ENCODE data around the gene PACSIN1.

The PACSIN1 gene

GRCh38 chr6:34447910-34448309 is 18.0 kb upstream of the PACSIN1 start (continued):
- TF ChIP-seq, protein P1, sequence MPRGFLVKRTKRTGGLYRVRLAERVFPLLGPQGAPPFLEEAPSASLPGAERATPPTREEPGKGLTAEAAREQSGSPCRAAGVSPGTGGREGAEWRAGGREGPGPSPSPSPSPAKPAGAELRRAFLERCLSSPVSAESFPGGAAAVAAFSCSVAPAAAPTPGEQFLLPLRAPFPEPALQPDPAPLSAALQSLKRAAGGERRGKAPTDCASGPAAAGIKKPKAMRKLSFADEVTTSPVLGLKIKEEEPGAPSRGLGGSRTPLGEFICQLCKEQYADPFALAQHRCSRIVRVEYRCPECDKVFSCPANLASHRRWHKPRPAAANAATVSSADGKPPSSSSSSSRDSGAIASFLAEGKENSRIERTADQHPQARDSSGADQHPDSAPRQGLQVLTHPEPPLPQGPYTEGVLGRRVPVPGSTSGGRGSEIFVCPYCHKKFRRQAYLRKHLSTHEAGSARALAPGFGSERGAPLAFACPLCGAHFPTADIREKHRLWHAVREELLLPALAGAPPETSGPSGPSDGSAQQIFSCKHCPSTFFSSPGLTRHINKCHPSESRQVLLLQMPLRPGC (tag by site-specific recombination; IDR thresholded peaks at IDR 0.05), result no peak
- TF ChIP-seq, protein P2, sequence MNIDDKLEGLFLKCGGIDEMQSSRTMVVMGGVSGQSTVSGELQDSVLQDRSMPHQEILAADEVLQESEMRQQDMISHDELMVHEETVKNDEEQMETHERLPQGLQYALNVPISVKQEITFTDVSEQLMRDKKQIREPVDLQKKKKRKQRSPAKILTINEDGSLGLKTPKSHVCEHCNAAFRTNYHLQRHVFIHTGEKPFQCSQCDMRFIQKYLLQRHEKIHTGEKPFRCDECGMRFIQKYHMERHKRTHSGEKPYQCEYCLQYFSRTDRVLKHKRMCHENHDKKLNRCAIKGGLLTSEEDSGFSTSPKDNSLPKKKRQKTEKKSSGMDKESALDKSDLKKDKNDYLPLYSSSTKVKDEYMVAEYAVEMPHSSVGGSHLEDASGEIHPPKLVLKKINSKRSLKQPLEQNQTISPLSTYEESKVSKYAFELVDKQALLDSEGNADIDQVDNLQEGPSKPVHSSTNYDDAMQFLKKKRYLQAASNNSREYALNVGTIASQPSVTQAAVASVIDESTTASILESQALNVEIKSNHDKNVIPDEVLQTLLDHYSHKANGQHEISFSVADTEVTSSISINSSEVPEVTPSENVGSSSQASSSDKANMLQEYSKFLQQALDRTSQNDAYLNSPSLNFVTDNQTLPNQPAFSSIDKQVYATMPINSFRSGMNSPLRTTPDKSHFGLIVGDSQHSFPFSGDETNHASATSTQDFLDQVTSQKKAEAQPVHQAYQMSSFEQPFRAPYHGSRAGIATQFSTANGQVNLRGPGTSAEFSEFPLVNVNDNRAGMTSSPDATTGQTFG (tag by site-specific recombination; IDR thresholded peaks at IDR 0.05; ENCODE audit: borderline replicate concordance), result no peak

DNA sequence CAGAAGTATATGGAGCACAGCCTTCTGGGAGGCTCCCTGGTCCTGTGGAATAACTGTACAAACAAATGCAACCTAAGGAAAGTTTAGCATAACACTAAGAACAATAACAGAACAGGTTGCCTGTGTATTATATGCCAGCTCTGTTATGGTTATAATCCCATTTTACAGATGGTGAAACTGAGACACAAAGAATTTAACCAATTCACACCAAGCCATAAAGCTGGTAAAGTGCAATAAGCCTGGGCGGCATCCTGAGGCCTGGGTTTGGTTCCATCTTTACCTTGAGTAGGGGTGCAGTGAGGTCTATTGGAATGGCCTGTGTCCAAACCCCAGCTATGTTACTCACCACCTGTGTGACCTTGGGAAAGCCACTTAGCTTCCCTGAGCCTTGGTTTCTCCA is 14.7 kb upstream of the PACSIN1 start:
- no peak for TF ChIP-seq ZNF664 (tag by site-specific recombination; IDR thresholded peaks at IDR 0.05)
- TF ChIP-seq ZNF169 (tag by site-specific recombination; IDR thresholded peaks at IDR 0.05), result no peak
- no peak for TF ChIP-seq ZNF701 (tag by site-specific recombination; IDR thresholded peaks at IDR 0.05)
- TF ChIP-seq PBX3 (CRISPR knock-in tag; IDR thresholded peaks at IDR 0.05), result no peak
- POLR2A ChIA-PET, result no interaction called here
- no peak overlapping the region for H3K27ac ChIP-seq (ENCODE audit: extremely low read depth, low read depth, low read length)
- no peak overlapping the region for H3K4me3 ChIP-seq (ENCODE audit: low read depth, low read length)
- H3K36me3 ChIP-seq (ENCODE audit: control insufficient read depth in 2 of 2, insufficient read depth in 1 of 2, low read length in 2 of 2), result no peaks in the 10 kb centered on the region
- no peaks in the 10 kb centered on the region for H3K9me3 ChIP-seq (ENCODE audit: control insufficient read depth, insufficient read depth, low read depth, low read length)
- CTCF ChIA-PET, result interaction anchor here (0.7 to 1.1 kb wide), 2 partner anchors 9 to 14 kb away, joined by 3 to 4 read pairs; no protein-coding TSS in a partner anchor
- no peaks in the 10 kb centered on the region for H3K4me1 ChIP-seq (ENCODE audit: control insufficient read depth, insufficient read depth, low read length)

DNA sequence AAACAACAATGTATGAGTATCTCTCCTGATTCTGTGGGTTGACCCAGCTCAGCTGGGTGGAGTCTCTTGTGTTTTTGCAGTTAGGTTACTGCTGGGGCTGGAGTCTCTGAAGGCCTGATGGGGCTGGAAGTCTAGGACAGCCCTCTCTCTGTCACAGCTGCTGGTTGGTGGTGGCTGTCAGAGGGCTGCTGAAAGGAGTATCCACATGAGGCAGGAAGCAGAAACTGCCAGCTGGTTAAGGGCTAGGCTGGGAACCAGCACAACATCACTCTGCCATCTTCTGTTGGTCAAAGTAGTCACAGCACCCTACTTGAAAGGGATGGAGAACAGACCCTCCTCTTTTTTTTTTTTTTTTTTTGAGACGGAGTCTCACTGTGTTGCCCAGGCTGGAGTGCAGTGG is 10.0 kb upstream of the PACSIN1 start:
- Histone ChIP-seq H3K4me3 (ENCODE audit: low read depth, low read length) (no peak overlapping the region), H3K4me1 (ENCODE audit: control insufficient read depth, insufficient read depth, low read length) (no peaks in the 10 kb centered on the region), H3K27ac (ENCODE audit: extremely low read depth, low read depth, low read length) (no peak overlapping the region), H3K36me3 (ENCODE audit: control insufficient read depth in 2 of 2, insufficient read depth in 1 of 2, low read length in 2 of 2) (no peaks in the 10 kb centered on the region), H3K9me3 (ENCODE audit: control insufficient read depth, insufficient read depth, low read depth, low read length) (no peaks in the 10 kb centered on the region)
- ChIA-PET CTCF (interaction anchor here (4.5 to 5.5 kb wide), 2 partner anchors 8 to 153 kb away, joined by 13 to 138 read pairs; no protein-coding TSS in a partner anchor), POLR2A (no interaction called here)
- TF ChIP-seq HIC1 (tag by site-specific recombination; IDR thresholded peaks at IDR 0.05) (no peak), ZSCAN4 (tag by site-specific recombination; IDR thresholded peaks at IDR 0.05) (no peak), RBAK (tag by site-specific recombination; IDR thresholded peaks at IDR 0.05) (no peak), ZNF664 (tag by site-specific recombination; IDR thresholded peaks at IDR 0.05) (no peak), ZNF530 (tag by site-specific recombination; IDR thresholded peaks at IDR 0.05; ENCODE audit: low read depth) (no peak), REPIN1 (tag by site-specific recombination; IDR thresholded peaks at IDR 0.05; ENCODE audit: low read depth) (no peak), ZNF174 (tag by site-specific recombination; IDR thresholded peaks at IDR 0.05) (no peak), ZNF311 (tag by site-specific recombination; IDR thresholded peaks at IDR 0.05; ENCODE audit: borderline replicate concordance) (no peak), ZSCAN23 (tag by site-specific recombination; IDR thresholded peaks at IDR 0.05) (no peak)
- TF ChIP-seq, protein P3, sequence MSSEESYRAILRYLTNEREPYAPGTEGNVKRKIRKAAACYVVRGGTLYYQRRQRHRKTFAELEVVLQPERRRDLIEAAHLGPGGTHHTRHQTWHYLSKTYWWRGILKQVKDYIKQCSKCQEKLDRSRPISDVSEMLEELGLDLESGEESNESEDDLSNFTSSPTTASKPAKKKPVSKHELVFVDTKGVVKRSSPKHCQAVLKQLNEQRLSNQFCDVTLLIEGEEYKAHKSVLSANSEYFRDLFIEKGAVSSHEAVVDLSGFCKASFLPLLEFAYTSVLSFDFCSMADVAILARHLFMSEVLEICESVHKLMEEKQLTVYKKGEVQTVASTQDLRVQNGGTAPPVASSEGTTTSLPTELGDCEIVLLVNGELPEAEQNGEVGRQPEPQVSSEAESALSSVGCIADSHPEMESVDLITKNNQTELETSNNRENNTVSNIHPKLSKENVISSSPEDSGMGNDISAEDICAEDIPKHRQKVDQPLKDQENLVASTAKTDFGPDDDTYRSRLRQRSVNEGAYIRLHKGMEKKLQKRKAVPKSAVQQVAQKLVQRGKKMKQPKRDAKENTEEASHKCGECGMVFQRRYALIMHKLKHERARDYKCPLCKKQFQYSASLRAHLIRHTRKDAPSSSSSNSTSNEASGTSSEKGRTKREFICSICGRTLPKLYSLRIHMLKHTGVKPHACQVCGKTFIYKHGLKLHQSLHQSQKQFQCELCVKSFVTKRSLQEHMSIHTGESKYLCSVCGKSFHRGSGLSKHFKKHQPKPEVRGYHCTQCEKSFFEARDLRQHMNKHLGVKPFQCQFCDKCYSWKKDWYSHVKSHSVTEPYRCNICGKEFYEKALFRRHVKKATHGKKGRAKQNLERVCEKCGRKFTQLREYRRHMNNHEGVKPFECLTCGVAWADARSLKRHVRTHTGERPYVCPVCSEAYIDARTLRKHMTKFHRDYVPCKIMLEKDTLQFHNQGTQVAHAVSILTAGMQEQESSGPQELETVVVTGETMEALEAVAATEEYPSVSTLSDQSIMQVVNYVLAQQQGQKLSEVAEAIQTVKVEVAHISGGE (tag by site-specific recombination; conservative IDR thresholded peaks at IDR 0.05; ENCODE audit: low read depth), result no peak
- TF ChIP-seq, protein P4, sequence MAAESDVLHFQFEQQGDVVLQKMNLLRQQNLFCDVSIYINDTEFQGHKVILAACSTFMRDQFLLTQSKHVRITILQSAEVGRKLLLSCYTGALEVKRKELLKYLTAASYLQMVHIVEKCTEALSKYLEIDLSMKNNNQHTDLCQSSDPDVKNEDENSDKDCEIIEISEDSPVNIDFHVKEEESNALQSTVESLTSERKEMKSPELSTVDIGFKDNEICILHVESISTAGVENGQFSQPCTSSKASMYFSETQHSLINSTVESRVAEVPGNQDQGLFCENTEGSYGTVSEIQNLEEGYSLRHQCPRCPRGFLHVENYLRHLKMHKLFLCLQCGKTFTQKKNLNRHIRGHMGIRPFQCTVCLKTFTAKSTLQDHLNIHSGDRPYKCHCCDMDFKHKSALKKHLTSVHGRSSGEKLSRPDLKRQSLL (tag by site-specific recombination; IDR thresholded peaks at IDR 0.05), result no peak

Measured in HEK293 (cell line).